ENCODE results near the gene ZGPAT.

ZGPAT gene

GRCh38 chr20:63744574-63745423 lies 37.0 kb downstream of the ZGPAT start:
- no peak for DNase-seq (ENCODE audit: low read depth in 2 of 2)

- DNase-seq (ENCODE audit: low read depth in 2 of 2): no peak
Observed at GRCh38 chr20:63745424-63745805, 37.6 kb downstream of the ZGPAT start.

GRCh38 chr20:63745961-63746731 lies 38.3 kb downstream of the ZGPAT start:
- no peak for DNase-seq (ENCODE audit: low read depth in 2 of 2)

- DNase-seq (ENCODE audit: low read depth in 2 of 2): no peak
Observed at GRCh38 chr20:63746751-63747315, 39.0 kb downstream of the ZGPAT start.

- no peak for DNase-seq (ENCODE audit: low read depth in 2 of 2)
Observed at GRCh38 chr20:63747622-63748069, 39.8 kb downstream of the ZGPAT start.

GRCh38 chr20:63748070-63748933 lies 40.5 kb downstream of the ZGPAT start:
- DNase-seq (ENCODE audit: low read depth in 2 of 2): no peak

- no peak for DNase-seq (ENCODE audit: low read depth in 2 of 2)
Observed at GRCh38 chr20:63748934-63749270, 41.1 kb downstream of the ZGPAT start.

- DNase-seq (ENCODE audit: low read depth in 2 of 2): no peak
Observed at GRCh38 chr20:63749597-63750508, 42.0 kb downstream of the ZGPAT start.

- DNase-seq (ENCODE audit: low read depth in 2 of 2): peak in 1 of 2 donors; percentile 39
Observed at GRCh38 chr20:63750807-63751470, 43.1 kb downstream of the ZGPAT start.

GRCh38 chr20:63751471-63752271 lies 43.8 kb downstream of the ZGPAT start:
- DNase-seq (ENCODE audit: low read depth in 2 of 2): no peak

GRCh38 chr20:63752411-63753101 lies 44.7 kb downstream of the ZGPAT start:
- DNase-seq (ENCODE audit: low read depth in 2 of 2): no peak

GRCh38 chr20:63753381-63753780 lies 45.5 kb downstream of the ZGPAT start:
- no peak for DNase-seq (ENCODE audit: low read depth in 2 of 2)

- no peak for DNase-seq (ENCODE audit: low read depth in 2 of 2)
Observed at GRCh38 chr20:63754008-63754407, 46.2 kb downstream of the ZGPAT start.

- no peak for DNase-seq (ENCODE audit: low read depth in 2 of 2)
Observed at GRCh38 chr20:63755933-63756647, 48.3 kb downstream of the ZGPAT start.

GRCh38 chr20:63756648-63756991 lies 48.8 kb downstream of the ZGPAT start:
- no peak for DNase-seq (ENCODE audit: low read depth in 2 of 2)

GRCh38 chr20:63758152-63758551 lies 50.3 kb downstream of the ZGPAT start:
- no peak for DNase-seq (ENCODE audit: low read depth in 2 of 2)

- DNase-seq (ENCODE audit: low read depth in 2 of 2): no peak
Observed at GRCh38 chr20:63759377-63759901, 51.6 kb downstream of the ZGPAT start.
